ENCODE results near the gene KCNJ5.

DNA sequence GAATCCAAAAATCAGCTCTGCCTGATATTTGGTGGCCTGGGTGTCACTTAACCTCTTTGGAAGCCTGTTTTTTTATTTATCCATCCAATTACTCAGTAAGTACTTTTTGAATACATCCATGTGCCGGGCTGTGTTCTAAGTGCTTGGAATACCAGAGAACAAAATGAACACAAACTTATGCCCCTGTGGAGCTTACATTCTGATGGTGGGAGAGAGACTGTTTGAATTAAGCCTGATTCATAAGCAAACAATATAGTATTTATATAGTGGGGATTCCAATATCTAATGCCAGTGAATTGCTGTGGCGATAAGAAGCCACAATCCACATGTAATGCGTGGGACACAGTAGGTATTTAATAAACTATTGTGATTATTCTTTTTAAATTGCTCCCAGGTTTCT lies 19.4 kb downstream of the KCNJ5 start:
- no peak for TF ChIP-seq EZH2phosphoT487 (IDR thresholded peaks at IDR 0.05; ENCODE audit: low read depth)
- TF ChIP-seq, protein P1, sequence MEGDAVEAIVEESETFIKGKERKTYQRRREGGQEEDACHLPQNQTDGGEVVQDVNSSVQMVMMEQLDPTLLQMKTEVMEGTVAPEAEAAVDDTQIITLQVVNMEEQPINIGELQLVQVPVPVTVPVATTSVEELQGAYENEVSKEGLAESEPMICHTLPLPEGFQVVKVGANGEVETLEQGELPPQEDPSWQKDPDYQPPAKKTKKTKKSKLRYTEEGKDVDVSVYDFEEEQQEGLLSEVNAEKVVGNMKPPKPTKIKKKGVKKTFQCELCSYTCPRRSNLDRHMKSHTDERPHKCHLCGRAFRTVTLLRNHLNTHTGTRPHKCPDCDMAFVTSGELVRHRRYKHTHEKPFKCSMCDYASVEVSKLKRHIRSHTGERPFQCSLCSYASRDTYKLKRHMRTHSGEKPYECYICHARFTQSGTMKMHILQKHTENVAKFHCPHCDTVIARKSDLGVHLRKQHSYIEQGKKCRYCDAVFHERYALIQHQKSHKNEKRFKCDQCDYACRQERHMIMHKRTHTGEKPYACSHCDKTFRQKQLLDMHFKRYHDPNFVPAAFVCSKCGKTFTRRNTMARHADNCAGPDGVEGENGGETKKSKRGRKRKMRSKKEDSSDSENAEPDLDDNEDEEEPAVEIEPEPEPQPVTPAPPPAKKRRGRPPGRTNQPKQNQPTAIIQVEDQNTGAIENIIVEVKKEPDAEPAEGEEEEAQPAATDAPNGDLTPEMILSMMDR (IDR thresholded peaks at IDR 0.05; ENCODE audit: low read depth, low read length), result no peak
